Stimulated activated CD4-positive, alpha-beta T cell treated with anti-CD3 and anti-CD28 coated beads, Interleukin-1b, Interleukin-23, amount 100 ng/mL, for 24 hours (primary cell): Measurements from ENCODE around the gene S1PR1.

Experiments
- DNase-seq, 4 experiments: peaks; one replicate each; pipeline ENCODE4 v3.0.0-alpha.2; 2020; ENCODE audit warnings: low read depth in 4 of 4, low spot score in 1 of 4

S1PR1 gene

DNA sequence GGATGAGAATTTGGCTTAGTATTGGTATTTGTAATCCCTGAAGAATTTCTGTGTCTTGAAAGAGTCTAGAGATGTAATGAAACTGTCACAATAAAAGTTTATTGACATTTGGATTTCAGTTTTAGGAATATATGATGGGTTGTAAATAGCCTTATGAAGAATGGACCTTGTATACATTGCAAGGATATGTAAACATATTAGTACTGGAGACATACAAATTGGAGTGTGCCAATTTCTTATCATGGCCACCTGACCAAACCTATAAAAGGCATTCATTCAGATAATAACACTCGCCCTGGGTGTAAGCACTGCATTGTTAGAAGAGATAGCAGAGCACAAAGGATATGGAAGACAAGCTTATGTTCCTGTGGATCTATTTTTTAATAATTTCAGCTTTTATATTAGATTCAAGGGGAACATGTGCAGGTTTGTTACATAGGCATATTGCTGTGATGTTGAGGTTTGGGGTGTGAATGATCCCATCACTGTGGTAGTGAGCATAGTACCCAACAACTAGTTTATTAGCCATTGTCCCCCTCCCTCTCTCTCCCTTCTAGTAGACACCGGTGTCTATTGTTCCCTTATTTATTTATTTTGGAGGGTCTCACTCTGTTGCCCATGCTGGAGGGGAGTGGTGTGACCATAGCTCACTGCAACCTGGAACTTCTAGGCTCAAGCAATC is 8.6 kb downstream of the S1PR1 start:
- no peak for DNase-seq

DNA sequence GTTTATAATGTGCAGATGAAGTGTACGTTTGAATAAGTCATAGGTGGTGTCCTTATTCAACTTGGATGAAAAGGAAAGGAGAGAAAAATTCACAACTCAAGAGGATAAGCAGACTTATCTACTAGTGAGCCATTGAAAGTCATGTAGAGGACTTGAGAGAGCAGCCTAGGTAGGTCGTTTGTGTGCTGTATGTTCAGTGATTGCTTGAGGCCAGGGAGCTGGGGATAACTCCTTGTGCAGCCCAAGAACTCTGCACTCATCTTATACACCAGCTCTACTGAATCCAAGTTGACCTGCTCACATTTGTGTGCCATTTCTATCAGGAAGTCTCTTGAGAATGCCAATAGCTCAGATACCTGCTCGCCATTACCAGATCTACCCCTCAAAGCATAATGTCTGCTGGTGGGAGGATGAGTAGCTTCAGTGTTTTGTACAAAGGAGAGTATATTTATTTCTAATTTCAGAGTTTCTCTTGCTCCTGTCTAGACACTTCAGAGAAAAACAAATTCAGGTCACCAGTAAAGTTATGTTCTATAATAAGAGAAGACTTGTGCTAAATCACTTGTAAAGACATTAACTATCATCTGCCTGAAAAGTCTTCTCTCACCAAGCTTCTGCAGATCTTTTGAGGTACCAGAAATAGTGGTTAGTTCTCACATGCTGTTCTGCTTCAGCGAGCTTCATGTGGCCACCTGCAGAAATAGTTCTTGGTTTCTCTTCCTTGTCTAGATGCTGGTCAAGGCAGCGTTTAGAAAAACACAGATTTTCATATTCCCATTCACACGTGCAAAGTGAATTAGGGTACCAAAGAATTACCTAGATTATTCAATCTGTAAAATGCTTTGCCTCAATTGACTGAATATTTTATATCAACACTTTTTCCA is 10.8 kb downstream of the S1PR1 start:
- DNase-seq: no peak

- DNase-seq: no peak
These were observed 13.4 kb downstream of the S1PR1 start for GRCh38 chr1:101250222-101250621.

DNA sequence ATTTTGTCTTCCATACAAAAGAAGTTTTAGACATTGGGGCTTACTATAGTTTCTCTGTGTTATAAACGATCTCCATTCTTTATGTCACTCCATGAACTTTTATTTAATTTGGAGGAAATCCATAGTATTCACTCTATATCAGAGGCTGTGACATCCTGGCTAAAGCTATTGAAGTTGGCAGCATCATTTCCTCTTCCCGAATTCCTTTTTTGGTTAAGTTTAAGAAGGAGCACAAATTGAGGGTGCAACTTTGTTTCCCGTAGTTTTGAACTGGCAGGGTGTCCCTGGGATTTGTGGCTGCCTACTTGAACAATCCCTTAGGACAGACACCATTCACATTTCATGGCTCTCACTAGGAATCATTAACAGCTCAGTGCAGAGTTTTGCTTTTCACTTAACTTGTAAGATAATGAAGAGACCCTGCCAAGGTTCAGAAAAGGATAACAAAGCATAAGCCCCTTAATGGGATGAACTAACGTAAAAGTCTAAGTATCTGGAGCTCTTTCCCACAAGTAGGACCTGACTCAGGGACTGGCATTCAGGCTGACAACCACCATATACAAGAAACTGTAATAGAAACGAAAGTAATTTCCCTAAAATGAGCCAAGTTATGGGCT is 13.9 kb downstream of the S1PR1 start:
- DNase-seq: no peak

DNA sequence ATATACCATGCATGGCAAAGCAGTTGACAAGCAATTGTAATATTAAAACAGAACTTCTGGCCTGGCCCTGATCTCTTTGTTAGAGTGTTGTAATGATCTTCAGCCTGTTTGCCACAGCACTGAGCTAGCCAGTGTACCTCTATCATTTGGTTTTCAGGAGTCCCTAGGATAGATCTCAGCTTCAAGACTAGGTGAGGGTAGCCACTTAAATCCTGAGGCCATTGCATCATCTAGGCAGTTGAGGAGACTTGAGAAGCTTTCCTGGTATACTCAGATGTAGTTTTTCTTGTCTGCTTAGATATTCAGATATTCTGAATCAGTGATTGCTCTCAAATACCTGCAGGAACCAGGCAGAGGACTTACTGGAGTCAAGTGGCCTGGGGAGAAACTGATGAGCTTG is 14.7 kb downstream of the S1PR1 start:
- DNase-seq: no peak

- DNase-seq: no peak
These were observed 17.3 kb downstream of the S1PR1 start for GRCh38 chr1:101253976-101254674.

DNA sequence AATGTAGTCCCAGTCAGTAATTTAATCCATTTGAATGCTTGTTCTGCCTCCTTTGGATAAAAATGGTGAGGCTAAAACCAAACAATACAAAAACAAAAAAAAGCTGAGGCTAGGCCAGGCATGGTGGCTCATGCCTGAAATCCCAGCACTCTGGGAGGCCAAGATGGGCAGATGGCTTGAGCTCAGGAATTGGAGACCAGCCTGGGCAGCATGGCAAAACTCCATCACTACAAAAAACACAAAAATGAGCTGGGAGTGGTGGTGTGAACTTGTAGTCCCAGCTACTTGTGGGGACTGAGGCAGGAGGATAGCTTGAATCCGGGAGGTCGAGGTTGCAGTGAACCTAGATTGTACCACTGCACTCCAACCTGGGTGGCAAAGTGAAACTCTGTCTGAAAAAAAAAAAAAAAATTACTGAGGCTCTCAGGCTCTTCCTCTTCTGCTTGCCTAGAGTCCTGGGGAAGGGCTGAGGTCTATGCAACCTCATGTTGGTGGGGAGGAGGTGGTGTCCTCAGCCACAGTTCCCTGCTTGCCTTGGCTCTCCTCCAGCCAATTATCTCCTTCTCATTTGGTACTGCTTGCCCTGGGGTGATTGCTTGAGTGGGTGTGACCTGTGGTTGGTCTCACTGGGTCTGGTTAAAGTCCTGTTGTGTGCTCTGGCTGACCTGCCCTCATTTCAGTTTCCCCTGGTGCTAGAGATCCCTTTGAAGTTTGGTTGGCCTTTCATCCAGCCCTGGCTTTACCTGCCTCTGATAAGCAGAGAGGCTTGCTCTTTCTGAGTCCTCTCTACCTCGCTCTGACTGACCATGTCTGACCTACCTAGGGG is 20.9 kb downstream of the S1PR1 start:
- no peak for DNase-seq

DNA sequence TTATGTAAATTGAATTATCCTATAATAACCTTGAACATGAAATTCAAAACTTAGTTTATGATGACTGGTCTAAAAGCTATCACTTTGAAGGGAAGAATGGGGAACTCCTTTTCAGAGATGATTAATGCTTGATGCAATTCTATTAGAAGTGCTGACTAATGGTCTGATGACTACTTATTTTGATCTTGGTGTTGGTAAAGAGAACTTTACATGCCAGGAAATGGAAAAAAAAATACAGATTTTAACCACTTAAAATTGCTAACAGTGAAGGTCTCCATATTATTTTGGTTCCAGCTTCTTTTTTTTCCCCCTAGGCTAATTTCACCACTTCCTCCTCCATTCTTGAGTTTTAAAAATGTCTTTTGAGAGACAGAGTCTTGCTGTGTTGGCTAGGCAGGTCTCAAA is 22.9 kb downstream of the S1PR1 start:
- DNase-seq: no peak

DNA sequence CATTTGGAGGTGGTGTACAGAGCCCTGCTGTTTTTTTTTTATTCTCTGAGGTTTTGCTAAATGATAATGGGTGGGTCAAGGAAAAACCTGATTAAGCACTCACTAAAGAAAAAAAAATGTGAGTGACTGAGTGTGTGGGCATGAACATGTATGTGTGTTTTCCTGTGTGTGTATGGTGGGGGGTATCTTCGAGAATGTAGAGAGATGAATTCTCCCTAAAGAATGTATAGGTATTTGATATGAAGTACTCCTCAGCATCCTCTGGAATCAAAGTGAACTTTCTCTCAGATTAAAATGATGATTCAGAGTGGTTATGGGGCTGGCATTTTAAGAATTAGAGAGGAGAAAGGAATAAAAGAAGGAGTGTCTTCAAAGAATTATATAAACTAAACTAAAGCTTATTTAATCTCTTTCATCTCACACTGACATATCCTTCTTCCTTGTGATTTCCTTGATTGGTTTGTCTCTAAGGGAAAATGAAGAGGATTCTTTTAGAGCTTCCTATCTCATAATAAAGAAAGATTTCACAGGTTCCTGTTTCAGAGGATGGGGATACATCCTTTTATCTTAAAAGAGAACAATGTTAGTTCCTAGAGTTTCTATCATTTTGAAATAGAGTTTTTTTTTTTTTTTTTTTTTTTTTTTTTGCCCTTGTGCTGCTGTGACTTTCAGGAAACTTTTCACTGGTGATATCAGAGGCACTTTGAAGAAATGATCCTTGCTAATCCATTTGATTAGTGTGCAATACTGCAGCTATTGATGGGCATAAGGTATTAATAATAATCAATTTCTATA is 23.9 kb downstream of the S1PR1 start:
- no peak for DNase-seq

GRCh38 chr1:101261623-101262022 is 24.8 kb downstream of the S1PR1 start:
- DNase-seq: no peak

DNA sequence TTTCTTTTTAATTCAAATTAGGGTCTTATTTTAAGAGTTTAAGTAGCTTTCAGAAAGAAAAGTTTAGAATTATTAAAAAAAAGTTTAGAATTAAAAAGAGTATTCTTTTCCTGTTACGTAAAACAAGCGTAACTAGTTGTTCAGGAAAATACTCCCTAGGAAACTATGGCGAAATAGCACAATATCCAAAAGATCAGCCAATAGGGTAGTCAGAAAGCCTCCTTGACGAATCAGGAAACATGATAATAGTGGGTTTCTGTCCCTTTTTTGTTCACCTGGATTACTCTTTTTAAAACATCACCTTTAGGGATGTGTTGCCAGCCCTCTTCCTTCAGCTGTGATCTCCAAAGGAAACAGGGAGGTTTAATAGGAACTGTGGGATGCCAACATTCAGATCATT is 25.2 kb downstream of the S1PR1 start:
- DNase-seq: no peak

DNA sequence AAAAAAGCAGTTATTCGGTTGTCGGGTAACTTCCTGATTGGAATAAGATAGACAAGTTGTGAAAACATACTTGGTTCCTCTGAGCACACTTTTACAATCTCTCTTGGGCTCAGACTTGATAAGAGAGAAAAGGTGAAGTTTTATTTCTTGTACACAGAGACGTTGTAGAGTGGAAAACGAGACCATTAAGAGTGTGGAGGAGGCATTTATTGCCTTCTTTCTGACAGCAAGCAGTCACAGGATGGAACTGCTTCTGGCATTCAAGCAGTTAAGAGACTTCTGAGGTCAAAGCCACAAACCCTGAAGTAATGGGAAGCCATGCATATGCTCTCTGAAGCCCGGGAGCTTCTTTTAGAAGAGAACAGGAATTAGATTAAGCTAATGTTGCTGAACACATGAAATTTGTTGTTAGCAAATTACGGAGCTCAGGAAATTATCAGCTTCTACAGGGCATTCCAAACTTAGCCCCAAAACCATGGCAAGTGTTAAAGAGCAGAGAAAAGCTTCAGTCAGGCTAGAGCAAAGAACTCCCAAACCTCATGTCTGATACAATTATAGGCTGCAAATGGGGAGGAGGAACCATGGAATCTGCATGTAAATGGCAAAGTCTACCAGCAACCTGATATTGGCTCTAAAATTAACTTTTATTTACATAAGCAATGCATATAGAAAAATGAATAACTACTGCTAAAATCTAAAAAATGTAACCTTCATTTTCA is 26.0 kb downstream of the S1PR1 start:
- DNase-seq: no peak

- no peak for DNase-seq
These were observed 27.9 kb downstream of the S1PR1 start for GRCh38 chr1:101264697-101265096.

- DNase-seq: no peak
These were observed 28.9 kb downstream of the S1PR1 start for GRCh38 chr1:101265684-101266083.

GRCh38 chr1:101267082-101267481 is 30.3 kb downstream of the S1PR1 start:
- no peak for DNase-seq

DNA sequence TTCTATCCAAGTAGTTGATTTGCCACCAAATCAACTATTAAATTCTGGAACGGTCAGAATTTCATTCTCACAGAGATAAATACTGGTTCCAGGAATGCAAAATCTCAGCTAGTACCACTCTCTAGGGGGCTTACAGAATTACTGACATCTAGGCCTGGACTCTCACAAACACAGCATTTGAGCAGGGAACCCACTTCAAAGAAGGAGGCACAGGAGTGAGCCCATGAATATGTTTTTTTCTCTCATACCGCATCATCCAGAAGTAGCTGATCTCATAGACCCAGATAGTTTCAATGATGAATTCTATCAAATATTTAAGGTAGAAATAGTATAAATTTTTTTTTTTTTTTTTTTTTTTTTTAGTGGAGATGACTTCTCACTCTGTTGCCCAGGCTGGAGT is 32.1 kb downstream of the S1PR1 start:
- no peak for DNase-seq

- no peak for DNase-seq
These were observed 38.9 kb downstream of the S1PR1 start for GRCh38 chr1:101275672-101276071.

- DNase-seq: no peak
These were observed 40.0 kb downstream of the S1PR1 start for GRCh38 chr1:101276818-101277217.

DNA sequence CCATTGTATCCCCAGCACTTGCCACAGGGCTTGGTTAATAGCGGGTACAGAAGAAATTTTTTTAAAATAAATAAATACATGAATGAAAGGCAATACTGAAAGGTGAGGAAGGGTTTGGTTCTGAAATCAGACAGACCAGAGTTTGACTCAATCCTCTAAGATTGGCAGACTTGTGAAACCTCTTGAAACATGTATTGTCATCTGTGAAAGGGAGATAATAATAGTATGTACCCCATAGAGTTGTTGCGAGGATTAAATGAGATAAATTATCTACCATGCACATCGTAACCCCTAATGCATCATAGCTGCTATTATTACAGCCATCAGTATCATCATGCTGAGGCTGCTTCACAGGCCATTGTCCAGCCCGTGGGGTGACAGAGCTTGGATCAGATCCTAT is 41.4 kb downstream of the S1PR1 start:
- no peak for DNase-seq
